Mucosa of descending colon (tissue), 3 donors: Measurements from ENCODE around the gene CACNA1S. TPM values are rescaled to one million over a fixed set of nuclear protein-coding genes. Genes with fewer than 3 reads are reported as not detected.

Experiments used
- ATAC-seq: fragments of 200-7000 bp; cut with Tn5 transposase; one replicate; pipeline ENCODE4 v1.9.1; 2020; ENCODE audit warnings: mild to moderate bottlenecking, moderate library complexity
- DNase-seq, 3 donors: peaks; one replicate each; pipeline ENCODE4 v3.0.0-alpha.2; 2020
- H3K36me3 ChIP-seq: fragments of 200-600 bp; one replicate; pipeline ENCODE4 v1.8.0; 2021; ENCODE audit warnings: low read depth, mild to moderate bottlenecking
- H3K4me1 ChIP-seq: fragments of 200-600 bp; one replicate; pipeline ENCODE4 v1.8.0; 2021; ENCODE audit warnings: low read depth, mild to moderate bottlenecking
- H3K4me3 ChIP-seq: fragments of 200-600 bp; one replicate; pipeline ENCODE4 v1.8.0; 2021; ENCODE audit warnings: mild to moderate bottlenecking
- H3K9me3 ChIP-seq: fragments of 200-600 bp; one replicate; pipeline ENCODE4 v1.8.0; 2021; ENCODE audit warnings: mild to moderate bottlenecking
- CTCF ChIP-seq: fragments of 200-600 bp; IDR thresholded peaks from one replicate; pipeline ENCODE4 v1.8.0; 2022; ENCODE audit warnings: antibody characterized with exemption, mild to moderate bottlenecking
- intact Hi-C, 2 donors: fragments of 100-400 bp; cut with DNase I in 1 of 2; cut with micrococcal nuclease in 1 of 2; formaldehyde crosslinking; loops; one replicate each; pipeline versions ENCODE4 v1.11.0 to v1.11.1; 2022; cut with DNase I, micrococcal nuclease
- total RNA-seq, 3 donors: library from RNA; stranded (reverse); fragmentation: NEBNext Ultra II Directional in 2 of 3; extraction: Animal tissue kit (Norgen Biotek cat#: 25700) in 2 of 3; gene quantifications; one replicate each; pipeline versions ENCODE4 v1.2.1 to v1.2.4, GENCODE V29; 2021 to 2023
- donor health status: DM: no; HTN: no; CAD: no; lungs with moderate emphysema.
- donor health status: DM: no; HTN: no; CAD: no.
- donor health status: DM: no; HTN: yes; CAD: no.

Gene CACNA1S
- total RNA-seq, 3 donors from 2014 or later = not detected

- no peak overlapping the region for H3K4me3 ChIP-seq
- H3K4me1 ChIP-seq = no peaks in the 10 kb centered on the region
- TF ChIP-seq CTCF = no peak
- DNase-seq = no peak
- no peak for ATAC-seq
- no peaks in the 10 kb centered on the region for H3K36me3 ChIP-seq
- intact Hi-C loops = no loop called here
- no peaks in the 10 kb centered on the region for H3K9me3 ChIP-seq
Measured at GRCh38 chr1:201059871-201060555, 52.2 kb downstream of the CACNA1S start.

- DNase-seq (no peak), ATAC-seq (no peak)
- no peaks in the 10 kb centered on the region for H3K4me1 ChIP-seq
- no peak overlapping the region for H3K4me3 ChIP-seq
- no peaks in the 10 kb centered on the region for H3K9me3 ChIP-seq
- intact Hi-C loops = no loop called here
- TF ChIP-seq CTCF = no peak
- H3K36me3 ChIP-seq = no peaks in the 10 kb centered on the region
Measured at GRCh38 chr1:201059401-201059800, 52.8 kb downstream of the CACNA1S start.

GRCh38 chr1:201054091-201054543 is 58.1 kb downstream of the CACNA1S start:
- ATAC-seq = no peak
- H3K4me1 ChIP-seq = no peaks in the 10 kb centered on the region

GRCh38 chr1:201053155-201053860 is 58.9 kb downstream of the CACNA1S start:
- no peak for DNase-seq
- intact Hi-C loops = no loop called here
- Histone ChIP-seq H3K36me3 (no peaks in the 10 kb centered on the region), H3K4me1 (no peaks in the 10 kb centered on the region), H3K9me3 (no peaks in the 10 kb centered on the region), H3K4me3 (no peak overlapping the region)
- TF ChIP-seq CTCF = no peak
- ATAC-seq = no peak

More at GRCh38 chr1:201054091-201054543, 58.1 kb downstream of the CACNA1S start:
- DNase-seq = no peak
- TF ChIP-seq CTCF = no peak
- intact Hi-C loops = no loop called here
- H3K9me3 ChIP-seq = no peaks in the 10 kb centered on the region
- H3K4me3 ChIP-seq = no peak overlapping the region
- H3K36me3 ChIP-seq = no peaks in the 10 kb centered on the region

GRCh38 chr1:201051399-201051798 is 60.8 kb downstream of the CACNA1S start:
- Histone ChIP-seq H3K4me1 (no peaks in the 10 kb centered on the region), H3K4me3 (no peak overlapping the region), H3K36me3 (no peaks in the 10 kb centered on the region), H3K9me3 (no peaks in the 10 kb centered on the region)
- ATAC-seq (no peak), DNase-seq (no peak)
- intact Hi-C loops = no loop called here
- no peak for TF ChIP-seq CTCF
